HG03175 (cell line): ENCODE results near the gene GAS6.
"Not testable (repeated sequence)": the region's sequence is repeated elsewhere in the genome, so short reads cannot be mapped to it uniquely, and the experiment has no call there.

Source experiments
- ATAC-seq: cut with Tn5 transposase; IDR thresholded peaks from one replicate; pipeline ENCODE4 v1.9.1; 2021; ENCODE audit warnings: mild to moderate bottlenecking, moderate library complexity; ENCODE audit not compliant: unreplicated experiment

Gene GAS6

GRCh38 chr13:113842336-113843062 is 21.4 kb downstream of the GAS6 start:
- ATAC-seq, result no peak

GRCh38 chr13:113841353-113841650 is 22.6 kb downstream of the GAS6 start:
- ATAC-seq, result no peak

GRCh38 chr13:113840541-113841352 is 23.1 kb downstream of the GAS6 start:
- ATAC-seq, result no peak

GRCh38 chr13:113839536-113840204 is 24.2 kb downstream of the GAS6 start:
- no peak for ATAC-seq

- ATAC-seq, result no peak
Observed at GRCh38 chr13:113838711-113839201, 25.1 kb downstream of the GAS6 start.

GRCh38 chr13:113837560-113838355 is 26.1 kb downstream of the GAS6 start:
- no peak for ATAC-seq

- ATAC-seq, result no peak
Observed at GRCh38 chr13:113836768-113837559, 26.9 kb downstream of the GAS6 start.

GRCh38 chr13:113835461-113836270 is 28.2 kb downstream of the GAS6 start:
- no peak for ATAC-seq

GRCh38 chr13:113834496-113835200 is 29.2 kb downstream of the GAS6 start:
- ATAC-seq, result no peak

GRCh38 chr13:113834006-113834405 is 29.9 kb downstream of the GAS6 start:
- not testable (repeated sequence) for ATAC-seq

GRCh38 chr13:113833111-113833830 is 30.6 kb downstream of the GAS6 start:
- ATAC-seq, result no peak

GRCh38 chr13:113832631-113833030 is 31.2 kb downstream of the GAS6 start:
- ATAC-seq, result no peak

- no peak for ATAC-seq
Observed at GRCh38 chr13:113832205-113832604, 31.7 kb downstream of the GAS6 start.

GRCh38 chr13:113831061-113831460 is 32.8 kb downstream of the GAS6 start:
- ATAC-seq, result no peak

GRCh38 chr13:113830426-113830950 is 33.4 kb downstream of the GAS6 start:
- ATAC-seq, result not testable (repeated sequence)

- ATAC-seq, result no peak
Observed at GRCh38 chr13:113828282-113828825, 35.5 kb downstream of the GAS6 start.

- no peak for ATAC-seq
Observed at GRCh38 chr13:113827021-113827420, 36.9 kb downstream of the GAS6 start.
